ENCODE data around the gene DEPDC5.
A peak's percentile ranks its signal among the peaks of the same experiment; 100 is the strongest.

The DEPDC5 gene

DNA sequence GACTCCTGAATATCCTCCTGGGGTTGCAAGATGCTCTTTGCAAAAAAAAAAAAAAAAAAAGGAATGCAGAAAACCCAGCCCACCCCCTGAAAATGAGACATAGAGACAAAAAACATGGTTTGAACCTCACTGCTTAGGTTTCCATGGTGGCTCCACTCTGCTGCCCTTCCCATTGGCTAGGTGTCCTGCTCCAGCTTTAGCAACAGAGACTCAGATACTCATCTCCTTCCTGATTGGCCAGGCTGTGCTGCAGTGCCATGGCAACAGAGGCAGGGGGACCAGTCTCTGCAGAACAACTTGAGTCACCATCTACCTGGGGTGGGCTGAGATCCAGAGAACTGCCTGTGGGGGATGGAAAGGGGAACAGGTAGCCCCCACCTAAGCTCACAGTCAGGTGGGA, 173.2 kb downstream of the DEPDC5 start:
- DNase-seq (ENCODE audit: low read depth), result no peak

DNA sequence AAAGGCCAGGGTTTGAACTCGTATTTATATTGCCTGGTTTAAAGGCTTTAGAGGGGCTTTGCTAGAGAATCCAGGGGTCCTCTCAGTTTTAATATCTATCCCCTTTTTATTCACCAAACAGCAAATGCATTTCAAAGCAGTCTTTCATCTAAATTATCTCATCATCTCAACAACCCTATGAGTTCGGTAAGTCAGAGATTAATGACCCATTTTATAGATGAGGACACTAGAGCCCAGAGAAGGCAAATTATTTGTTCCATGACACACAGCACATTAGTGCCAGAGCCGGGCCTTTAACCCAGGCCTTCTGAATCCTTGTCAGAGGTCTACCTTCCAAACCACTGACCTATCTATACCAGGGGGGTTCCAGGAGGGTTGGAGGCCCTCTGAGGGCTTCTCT, 173.7 kb downstream of the DEPDC5 start:
- no peak for DNase-seq (ENCODE audit: low read depth)

- no peak for DNase-seq (ENCODE audit: low read depth)
These were observed 175.5 kb downstream of the DEPDC5 start for GRCh38 chr22:31929167-31929930.

DNA sequence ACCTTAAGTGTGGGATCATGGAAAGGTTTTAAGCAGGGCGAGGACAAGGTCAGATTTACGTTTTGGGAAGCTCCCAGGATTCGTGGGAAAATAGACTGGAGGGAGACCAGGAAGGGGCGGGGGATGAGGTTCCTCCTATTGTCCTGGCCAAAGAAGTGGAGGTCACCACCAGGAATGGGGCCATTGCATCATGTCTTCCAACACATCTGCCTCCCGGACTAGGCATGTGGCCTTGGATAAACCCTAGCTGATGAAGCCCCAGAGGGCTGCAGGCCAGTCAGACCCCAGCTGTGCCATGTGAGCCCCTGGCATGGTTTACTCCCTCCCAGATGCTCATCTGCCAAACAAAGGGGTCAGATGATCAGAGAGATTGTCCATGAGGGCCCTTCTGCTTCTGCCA, 179.0 kb downstream of the DEPDC5 start:
- DNase-seq (ENCODE audit: low read depth), result no peak

- DNase-seq (ENCODE audit: low read depth), result no peak
These were observed 179.6 kb downstream of the DEPDC5 start for GRCh38 chr22:31933406-31933805.

GRCh38 chr22:31933816-31934482, 180.1 kb downstream of the DEPDC5 start:
- no peak for DNase-seq (ENCODE audit: low read depth)

GRCh38 chr22:31935961-31936635, 182.3 kb downstream of the DEPDC5 start:
- DNase-seq (ENCODE audit: low read depth), result no peak

DNA sequence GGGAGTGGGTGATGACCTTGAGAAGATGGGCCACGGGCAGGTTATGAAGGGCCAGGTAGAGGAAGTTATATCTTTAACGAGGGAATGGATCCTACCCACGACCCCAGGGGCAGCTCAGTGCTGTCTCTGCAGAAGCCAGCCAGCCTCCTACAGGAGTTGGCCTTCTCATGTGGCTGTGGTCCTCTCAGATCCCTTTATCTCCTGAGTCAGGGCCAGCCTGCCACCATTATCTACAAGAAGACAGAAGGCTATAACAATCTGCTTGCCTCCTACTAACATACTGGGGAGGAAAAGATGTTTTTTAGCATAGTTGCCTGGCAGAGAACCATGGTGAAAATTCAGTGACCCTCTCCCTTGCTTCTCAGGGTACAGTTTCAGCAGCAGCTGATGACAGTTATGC, 183.5 kb downstream of the DEPDC5 start:
- no peak for DNase-seq (ENCODE audit: low read depth)

DNA sequence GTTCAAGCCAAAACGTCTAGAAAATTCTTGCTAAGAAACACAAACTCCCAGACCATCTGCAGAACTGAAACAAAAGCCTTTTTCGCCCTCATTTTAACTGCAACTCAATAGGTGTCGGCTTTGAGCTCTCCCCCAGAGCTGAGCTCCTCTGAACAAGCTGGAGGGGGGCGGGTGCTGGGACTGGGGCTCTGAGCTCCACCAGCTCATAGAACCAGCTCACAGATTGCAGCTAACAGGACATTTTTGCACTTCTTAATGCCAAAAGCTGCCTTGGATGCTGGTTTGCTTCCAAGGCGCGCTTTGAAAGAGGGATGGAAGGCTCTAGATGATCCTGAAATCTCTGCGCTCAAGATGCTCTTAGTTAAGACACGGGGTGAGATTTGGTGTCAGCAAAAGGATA, 184.5 kb downstream of the DEPDC5 start:
- DNase-seq (ENCODE audit: low read depth), result no peak

DNA sequence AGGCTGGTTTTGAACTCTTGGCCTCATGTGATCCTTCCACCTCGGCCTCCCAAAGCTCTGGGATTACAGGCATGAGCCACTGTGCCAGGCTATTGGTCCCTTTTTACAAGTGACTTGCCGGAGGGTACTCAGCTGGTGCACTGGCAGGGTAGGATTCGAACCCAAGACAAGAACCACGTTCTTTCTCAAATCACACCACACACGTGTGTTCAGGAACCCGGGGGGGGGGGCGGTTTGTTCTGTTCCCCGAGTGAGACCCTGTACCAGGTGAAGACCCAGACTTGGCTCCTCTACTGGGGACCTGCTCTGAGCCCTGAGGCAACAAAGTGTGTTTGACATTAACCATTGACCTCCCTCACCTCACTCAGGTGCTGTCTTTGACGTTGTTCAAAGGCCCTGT, 186.7 kb downstream of the DEPDC5 start:
- no peak for DNase-seq (ENCODE audit: low read depth)

- no peak for DNase-seq (ENCODE audit: low read depth)
These were observed 188.3 kb downstream of the DEPDC5 start for GRCh38 chr22:31942091-31942490.

- DNase-seq (ENCODE audit: low read depth), result no peak
These were observed 189.6 kb downstream of the DEPDC5 start for GRCh38 chr22:31943206-31943977.

GRCh38 chr22:31943978-31944699, 190.3 kb downstream of the DEPDC5 start, which contains the start of gene YWHAH:
Gene YWHAH, plus strand, starts transcription at chr22:31944535. Its CDS starts 199 bp downstream, at chr22:31944734.
- peak; percentile 87 for DNase-seq (ENCODE audit: low read depth)

DNA sequence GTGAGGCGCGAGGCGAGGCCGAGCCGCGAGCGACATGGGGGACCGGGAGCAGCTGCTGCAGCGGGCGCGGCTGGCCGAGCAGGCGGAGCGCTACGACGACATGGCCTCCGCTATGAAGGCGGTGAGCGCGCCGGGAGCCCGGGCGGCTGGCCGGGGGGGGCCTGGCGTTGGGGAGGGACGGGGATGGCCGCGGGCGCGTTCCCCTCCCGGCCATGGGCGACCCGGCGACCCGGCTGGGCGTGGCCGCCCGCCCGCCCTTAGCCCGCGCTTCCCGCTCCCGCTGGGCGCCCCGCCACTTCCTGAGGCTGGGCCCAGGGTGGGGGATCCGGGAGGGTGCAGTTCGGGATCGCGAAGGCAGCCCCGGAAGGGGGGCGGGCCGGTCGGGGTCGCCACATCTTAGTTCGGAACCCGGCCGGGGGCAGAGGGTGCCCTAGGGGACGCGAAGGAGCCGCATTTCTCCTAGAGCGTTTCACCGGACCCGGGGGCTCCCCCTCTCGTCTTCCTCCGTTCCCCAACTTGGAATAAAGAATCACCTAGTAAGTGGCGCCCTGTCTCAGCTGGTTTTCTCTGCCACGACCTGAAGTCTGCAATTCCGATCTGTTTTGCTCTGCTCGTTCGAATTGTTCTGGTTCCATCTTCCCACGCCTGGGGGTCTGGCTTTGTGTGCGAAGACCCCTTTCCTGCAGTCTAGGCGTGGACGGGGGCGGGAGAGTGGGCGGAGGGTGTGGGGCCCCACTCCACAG, 191.1 kb downstream of the DEPDC5 start:
- no peak for DNase-seq (ENCODE audit: low read depth)

- DNase-seq (ENCODE audit: low read depth), result no peak
These were observed 191.6 kb downstream of the DEPDC5 start for GRCh38 chr22:31945443-31945855.

GRCh38 chr22:31945971-31946680, 192.3 kb downstream of the DEPDC5 start:
- no peak for DNase-seq (ENCODE audit: low read depth)

DNA sequence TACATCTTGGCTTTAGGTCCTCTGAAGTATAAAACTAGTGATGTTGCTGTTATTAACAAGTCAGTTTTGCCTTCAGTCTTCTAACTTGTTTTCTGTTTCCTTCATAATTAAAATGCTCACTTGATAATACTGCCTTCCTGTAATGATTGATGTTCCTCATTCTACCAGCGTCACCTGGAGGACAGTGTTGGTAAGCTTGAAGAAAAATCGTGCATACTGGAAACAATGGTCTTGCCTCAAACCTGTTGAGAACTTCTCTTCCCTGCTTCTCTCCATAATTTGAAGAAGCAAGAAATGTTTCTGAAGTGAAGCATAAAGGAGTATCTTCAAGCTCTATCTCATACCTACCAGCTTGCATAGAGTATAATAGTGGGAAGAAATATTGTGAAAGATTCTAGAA, 193.5 kb downstream of the DEPDC5 start:
- no peak for DNase-seq (ENCODE audit: low read depth)

DNA sequence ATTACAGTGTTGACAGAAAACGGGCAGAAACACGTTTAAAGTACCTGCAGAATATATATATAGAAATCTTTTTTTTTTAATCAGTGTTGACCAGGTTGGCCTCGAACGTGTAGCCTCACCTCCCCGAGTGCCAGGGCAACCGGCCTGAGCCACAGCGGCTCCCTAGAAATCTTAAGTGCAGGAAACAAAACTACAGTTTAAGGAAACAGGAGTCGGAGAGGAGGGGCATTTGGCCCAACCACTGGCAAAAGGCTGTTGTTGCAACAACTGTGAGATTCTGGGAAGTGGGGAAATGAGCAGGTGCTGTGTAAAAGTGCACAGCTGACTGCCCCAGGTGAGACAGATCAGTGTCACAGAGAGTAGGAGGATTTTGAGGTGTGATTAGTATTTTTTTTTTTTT, 194.2 kb downstream of the DEPDC5 start:
- no peak for DNase-seq (ENCODE audit: low read depth)

DNA sequence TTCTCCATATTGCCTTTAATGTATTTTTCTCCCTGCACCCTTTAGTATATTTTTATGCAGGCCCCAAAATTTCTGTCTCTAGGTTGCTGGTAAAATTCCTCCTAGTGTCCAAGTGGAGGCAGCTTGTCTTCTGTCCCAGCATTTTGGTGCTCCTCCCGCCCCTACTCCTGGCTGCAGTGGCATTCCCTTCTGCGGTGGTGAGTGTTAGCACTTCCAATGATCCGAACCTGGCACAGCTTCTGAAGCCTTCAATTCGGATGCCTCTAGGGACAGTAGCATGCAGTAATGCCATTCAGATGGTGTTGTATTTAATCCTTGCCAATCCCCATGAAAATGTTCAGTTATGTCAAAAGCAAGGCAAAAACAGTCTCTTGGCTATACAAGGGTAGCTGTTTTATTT, 196.4 kb downstream of the DEPDC5 start:
- no peak for DNase-seq (ENCODE audit: low read depth)
